Urinary bladder (tissue), 4 donors: ENCODE measurements around the gene ZC3H4. TPM values are rescaled to one million over a fixed set of nuclear protein-coding genes. Genes with fewer than 3 reads are reported as not detected.
A peak's percentile ranks its signal among the peaks of the same experiment; 100 is the strongest.
"Not testable (repeated sequence)": the region's sequence is repeated elsewhere in the genome, so short reads cannot be mapped to it uniquely, and the experiment has no call there.

ENCODE experiments used
- DNase-seq: peaks from one replicate; pipeline ENCODE4 v3.0.0-alpha.2; 2015; ENCODE audit errors: extremely low spot score
- H3K27ac ChIP-seq: one replicate; pipeline ENCODE4 v1.5.1; 2013; ENCODE audit warnings: low read depth, mild to moderate bottlenecking, moderate library complexity
- H3K36me3 ChIP-seq: one replicate; pipeline ENCODE4 v1.6.1; 2013; ENCODE audit warnings: mild to moderate bottlenecking, moderate library complexity; ENCODE audit not compliant: insufficient read depth
- H3K4me1 ChIP-seq: one replicate; pipeline ENCODE4 v1.6.1; 2013; ENCODE audit warnings: mild to moderate bottlenecking, moderate library complexity; ENCODE audit not compliant: insufficient read depth
- H3K4me3 ChIP-seq: one replicate; pipeline ENCODE4 v1.5.1; 2013; ENCODE audit warnings: low read depth, low read length
- WGBS: extraction: QIAGEN DNeasy Blood & Tissue Kit; methylation state at CpG from one replicate; pipeline ENCODE4 v1.1.7; 2013; 5-methylcytosine and 5-hydroxymethylcytosine counted together
- polyA plus RNA-seq: library from polyadenylated mRNA; stranded (reverse); fragments of 200-250 nt; gene quantifications from one replicate; pipeline ENCODE4 v1.2.3, GENCODE V29; 2013
- total RNA-seq: library from RNA; depleted of rRNA; stranded (reverse); fragments of >200 nt; gene quantifications from one replicate; pipeline ENCODE4 v1.2.3, GENCODE V29; 2014
- donor health status: healthy with polysubstance abuse.
- donor health status: healthy.

Gene ZC3H4
- total and polyA plus RNA-seq, 2 donors: 10.7 to 15.2 TPM

DNA sequence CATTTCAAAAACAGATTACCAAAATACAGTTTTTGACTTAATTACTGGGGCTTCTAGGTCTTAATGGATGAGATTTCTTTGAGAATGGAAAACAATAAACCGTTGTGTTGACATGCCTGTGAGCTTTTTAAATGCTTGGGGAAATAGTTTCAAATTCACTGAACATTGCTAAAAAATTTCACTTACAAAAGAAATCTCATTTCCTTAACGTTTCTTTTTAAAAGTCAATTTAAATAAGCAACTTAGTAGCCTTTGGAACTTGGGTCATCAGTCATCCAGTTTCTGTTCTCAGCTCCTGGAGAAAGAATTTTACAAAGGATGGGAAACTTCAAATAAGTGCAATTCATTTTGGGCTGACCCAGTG is 4.4 kb downstream of the ZC3H4 start:
- no peak for DNase-seq
- no peaks in the 10 kb centered on the region for H3K36me3 ChIP-seq
- no peaks in the 10 kb centered on the region for H3K4me1 ChIP-seq
- H3K4me3 ChIP-seq: no peak overlapping the region
- WGBS: 29% methylated on average over 2 of the region's 2 CpGs
- H3K27ac ChIP-seq: no peak overlapping the region

DNA sequence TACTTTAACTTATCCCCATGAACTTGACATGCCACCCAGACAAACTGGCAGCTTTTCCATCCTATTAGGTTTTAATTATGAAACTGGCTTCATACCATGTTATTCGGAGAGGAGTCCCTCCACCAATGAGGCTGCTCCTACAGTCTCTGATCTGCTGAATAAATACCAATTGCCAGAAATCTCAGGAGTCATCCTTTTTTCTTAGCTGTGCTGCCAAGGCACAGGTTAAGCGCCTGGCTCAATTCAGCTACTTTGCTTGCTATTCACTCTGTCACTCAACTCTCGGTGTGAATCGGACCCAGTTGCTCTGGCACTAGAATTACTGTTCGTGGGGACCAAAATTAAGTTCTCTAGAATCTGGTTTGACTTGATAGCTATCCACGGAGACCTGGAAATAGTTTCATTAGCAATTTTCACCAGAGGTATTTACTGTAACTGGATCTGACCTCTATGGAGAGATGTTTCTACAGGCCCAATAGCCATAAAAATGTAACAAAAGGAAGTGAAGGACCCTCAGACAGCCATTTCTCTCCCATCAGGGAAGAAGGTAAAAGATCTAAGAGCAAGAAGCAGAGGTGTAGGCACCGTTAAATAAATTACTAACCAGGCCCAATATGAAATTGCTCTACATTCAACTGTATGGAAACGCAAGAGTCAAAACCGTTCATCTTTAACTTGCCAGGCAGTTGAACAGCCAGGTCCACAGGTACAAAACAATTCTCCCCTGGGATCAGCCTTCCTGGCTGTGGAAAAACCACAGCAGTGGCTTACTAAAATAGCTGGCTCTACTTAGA is 5.4 kb downstream of the ZC3H4 start:
- DNase-seq: no peak
- 70% methylated on average over 9 of the region's 9 CpGs for WGBS
- Histone ChIP-seq H3K4me1 (no peaks in the 10 kb centered on the region), H3K4me3 (no peak overlapping the region), H3K27ac (peak overlapping the region; percentile 68), H3K36me3 (no peaks in the 10 kb centered on the region)

DNA sequence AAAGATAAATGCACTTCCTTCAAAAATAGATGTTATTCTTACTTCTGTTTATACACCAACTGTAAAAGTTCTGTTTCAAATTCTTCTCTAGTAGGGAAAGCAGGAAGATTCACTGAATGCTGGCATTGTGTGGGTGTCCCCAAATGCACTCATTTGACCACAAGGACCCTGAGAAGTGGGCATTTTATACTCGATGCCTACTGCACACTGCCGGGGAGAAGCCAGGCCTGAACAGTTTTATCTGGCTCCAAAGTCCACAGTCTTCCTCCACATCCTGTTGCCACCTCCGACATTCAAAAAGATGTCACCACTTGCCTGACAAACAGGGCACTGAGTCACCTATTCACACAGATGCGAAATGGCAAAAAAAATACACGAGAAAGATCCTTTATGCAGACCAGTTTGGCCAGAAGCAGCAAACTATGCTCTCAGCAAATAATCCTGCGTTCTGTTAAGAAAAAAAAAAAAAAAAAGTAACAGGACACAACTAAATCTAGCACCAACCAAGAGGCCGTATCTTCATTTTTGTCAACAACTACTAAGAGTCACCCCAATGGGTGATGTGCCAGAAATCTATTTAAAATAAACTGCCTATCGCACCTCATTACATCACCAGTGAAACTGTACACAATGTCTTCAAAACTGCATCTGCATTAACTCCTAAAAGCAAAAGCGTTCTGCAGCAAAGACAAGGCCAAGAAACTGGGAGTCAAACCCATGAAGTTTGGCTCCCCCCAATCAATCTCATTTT is 6.2 kb downstream of the ZC3H4 start:
- no peak for DNase-seq
- WGBS: 32% methylated on average over 9 of the region's 9 CpGs
- no peaks in the 10 kb centered on the region for H3K4me1 ChIP-seq
- no peaks in the 10 kb centered on the region for H3K36me3 ChIP-seq
- peak overlapping the region; percentile 69 for H3K27ac ChIP-seq
- H3K4me3 ChIP-seq: no peak overlapping the region

DNA sequence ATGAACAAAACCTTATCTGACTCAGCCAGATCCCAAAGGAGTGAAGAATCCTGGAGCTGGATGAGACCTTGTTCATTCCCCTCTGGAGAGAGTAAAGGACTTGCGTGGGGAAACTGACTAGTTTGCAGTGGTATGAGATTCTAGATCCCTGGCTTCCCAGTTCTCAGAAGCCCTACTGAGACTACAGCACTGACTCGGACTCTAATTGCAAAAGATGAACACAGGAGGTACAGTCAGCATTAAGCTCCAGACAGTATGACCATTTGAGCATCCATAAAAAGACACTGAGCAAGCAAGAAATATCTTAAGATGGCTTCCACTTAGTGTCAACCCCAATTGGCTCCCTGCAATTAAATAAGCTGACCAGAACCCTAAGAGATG is 6.8 kb downstream of the ZC3H4 start:
- H3K27ac ChIP-seq: peak overlapping the region; percentile 69
- WGBS: 41% methylated on average over 2 of the region's 2 CpGs
- no peak for DNase-seq
- H3K4me1 ChIP-seq: no peaks in the 10 kb centered on the region
- H3K4me3 ChIP-seq: no peak overlapping the region
- no peaks in the 10 kb centered on the region for H3K36me3 ChIP-seq

- no peak overlapping the region for H3K4me3 ChIP-seq
- H3K27ac ChIP-seq: no peak overlapping the region
- WGBS: 75% methylated on average over 2 of the region's 2 CpGs
- DNase-seq: no peak
- no peaks in the 10 kb centered on the region for H3K36me3 ChIP-seq
- no peaks in the 10 kb centered on the region for H3K4me1 ChIP-seq
These were observed 7.7 kb downstream of the ZC3H4 start for GRCh38 chr19:47105874-47106273.

DNA sequence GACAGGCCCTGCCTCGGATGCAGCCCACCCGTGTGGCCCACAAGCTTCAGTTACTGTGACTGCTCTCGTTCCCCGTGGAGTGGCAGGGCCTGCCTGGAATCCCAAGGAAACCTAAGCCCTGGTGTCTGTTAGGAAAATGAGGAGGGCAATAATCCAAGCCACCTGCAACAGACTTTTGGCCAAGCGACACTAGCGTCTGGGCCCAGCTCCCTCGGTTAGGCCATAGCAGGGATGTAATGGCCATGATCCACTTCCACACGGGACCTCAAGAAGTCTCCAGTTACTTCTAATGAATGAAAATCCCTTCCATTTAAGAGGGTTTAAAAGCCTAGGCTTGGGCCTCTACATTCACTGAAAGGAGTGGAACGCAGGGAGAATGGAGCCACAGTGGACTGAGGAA is 8.9 kb downstream of the ZC3H4 start:
- Histone ChIP-seq H3K36me3 (no peaks in the 10 kb centered on the region), H3K4me3 (no peak overlapping the region), H3K4me1 (no peaks in the 10 kb centered on the region), H3K27ac (no peak overlapping the region)
- no peak for DNase-seq
- WGBS: 82% methylated on average over 9 of the region's 9 CpGs

DNA sequence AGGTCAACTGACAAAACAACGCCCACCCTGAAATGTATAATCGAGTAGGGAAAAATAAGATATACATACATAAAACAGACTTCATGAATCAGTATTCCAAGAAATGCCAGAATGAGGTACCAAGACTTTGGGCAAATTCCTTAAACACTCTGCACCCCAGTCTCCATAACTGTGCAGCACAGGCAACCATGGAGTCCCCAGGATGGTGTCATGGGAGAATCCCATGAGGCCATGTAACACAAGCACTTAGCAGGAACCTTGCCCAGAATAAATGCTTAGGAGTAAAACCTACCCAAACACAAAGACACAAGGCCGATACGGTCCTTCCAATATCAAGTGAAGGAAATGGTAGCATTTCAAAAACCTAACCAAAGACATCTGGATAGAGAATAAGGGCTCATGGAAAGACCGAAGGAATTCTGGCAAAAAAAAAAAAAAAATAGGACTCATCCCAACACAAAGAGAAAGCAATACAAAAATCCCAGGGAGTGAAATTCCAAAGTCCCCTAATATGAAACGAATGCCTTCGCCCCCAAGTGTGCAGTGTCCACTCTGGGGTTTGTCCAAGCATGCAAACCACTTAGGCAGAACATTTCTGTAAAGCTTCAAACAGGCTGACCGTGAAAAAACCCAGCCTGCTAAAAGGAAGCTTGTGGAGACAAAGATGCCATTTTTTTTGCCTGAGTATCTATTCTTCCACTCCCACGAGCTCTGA is 11.1 kb downstream of the ZC3H4 start:
- no peaks in the 10 kb centered on the region for H3K36me3 ChIP-seq
- no peak overlapping the region for H3K27ac ChIP-seq
- no peaks in the 10 kb centered on the region for H3K4me1 ChIP-seq
- no peak for DNase-seq
- H3K4me3 ChIP-seq: no peak overlapping the region
- WGBS: 72% methylated on average over 9 of the region's 9 CpGs

DNA sequence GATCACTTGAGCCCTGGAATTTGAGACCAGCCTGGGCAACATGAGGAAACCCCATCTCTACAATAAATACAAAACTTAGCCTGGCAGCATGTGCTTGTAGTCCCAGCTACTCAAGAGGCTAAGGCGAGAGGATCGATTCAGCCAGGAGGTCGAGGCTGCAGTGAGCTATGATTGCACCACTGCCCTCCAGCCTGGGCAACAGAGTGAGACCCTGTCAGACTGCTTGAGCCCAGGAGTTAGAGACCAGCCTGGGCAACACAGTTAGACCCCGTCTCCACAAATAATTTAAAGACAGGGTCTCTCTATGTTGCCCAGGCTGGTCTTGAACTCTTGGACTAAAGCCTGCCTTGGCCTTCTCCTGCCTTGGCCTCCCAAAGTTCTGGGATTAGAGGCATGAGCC is 12.5 kb downstream of the ZC3H4 start:
- not testable (repeated sequence) for H3K36me3 ChIP-seq, H3K4me3 ChIP-seq, H3K27ac ChIP-seq, H3K4me1 ChIP-seq, DNase-seq
- 97% methylated on average over 4 of the region's 4 CpGs for WGBS

DNA sequence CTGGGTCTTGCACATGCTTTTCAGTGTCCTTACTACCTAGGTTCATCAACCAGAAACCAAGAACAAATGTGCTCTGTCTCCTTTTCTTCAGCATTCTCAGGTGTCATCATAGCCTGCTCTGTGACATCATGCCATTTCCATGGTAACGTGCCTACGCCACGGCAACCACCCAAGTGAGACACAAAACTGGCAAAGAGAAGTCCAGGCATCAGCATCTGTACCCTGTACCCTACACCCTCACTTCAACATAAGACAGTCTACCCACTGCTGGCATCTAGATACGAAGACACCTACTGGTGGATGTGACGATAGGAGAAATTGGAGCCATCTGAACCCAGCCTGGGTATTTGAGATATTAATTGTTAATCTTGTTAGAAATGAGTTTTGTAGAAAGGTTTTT is 13.3 kb downstream of the ZC3H4 start:
- Histone ChIP-seq H3K4me1 (peaks cover under 1% of the 10 kb centered on the region), H3K27ac (no peak overlapping the region), H3K4me3 (no peak overlapping the region), H3K36me3 (no peaks in the 10 kb centered on the region)
- WGBS: 97% methylated on average over 5 of the region's 5 CpGs
- DNase-seq: no peak

GRCh38 chr19:47099576-47100050 is 14.0 kb downstream of the ZC3H4 start:
- no peak overlapping the region for H3K27ac ChIP-seq
- H3K4me1 ChIP-seq: peaks cover 3% of the 10 kb centered on the region
- no peaks in the 10 kb centered on the region for H3K36me3 ChIP-seq
- no peak overlapping the region for H3K4me3 ChIP-seq
- 82% methylated on average over 6 of the region's 6 CpGs for WGBS
- no peak for DNase-seq

- no peaks in the 10 kb centered on the region for H3K36me3 ChIP-seq
- H3K27ac ChIP-seq: no peak overlapping the region
- no peak for DNase-seq
- H3K4me3 ChIP-seq: no peak overlapping the region
- WGBS: 94% methylated on average over 6 of the region's 6 CpGs
- H3K4me1 ChIP-seq: peaks cover 3% of the 10 kb centered on the region
These were observed 15.0 kb downstream of the ZC3H4 start for GRCh38 chr19:47098608-47099007.

- Histone ChIP-seq H3K4me1 (peaks cover 3% of the 10 kb centered on the region), H3K4me3 (no peak overlapping the region), H3K27ac (no peak overlapping the region), H3K36me3 (no peaks in the 10 kb centered on the region)
- no peak for DNase-seq
- 76% methylated on average over 31 of the region's 31 CpGs for WGBS
These were observed 16.0 kb downstream of the ZC3H4 start for GRCh38 chr19:47097396-47098201.

GRCh38 chr19:47096721-47097120 is 16.9 kb downstream of the ZC3H4 start:
- DNase-seq: no peak
- H3K27ac ChIP-seq: no peak overlapping the region
- peaks cover 3% of the 10 kb centered on the region for H3K4me1 ChIP-seq
- 93% methylated on average over 9 of the region's 9 CpGs for WGBS
- no peak overlapping the region for H3K4me3 ChIP-seq
- no peaks in the 10 kb centered on the region for H3K36me3 ChIP-seq
